HG03108 (cell line): Measurements from ENCODE around the gene SHF.

Source experiments
- ATAC-seq: cut with Tn5 transposase; IDR thresholded peaks from one replicate; pipeline ENCODE4 v1.9.1; 2021; ENCODE audit warnings: moderate library complexity; ENCODE audit not compliant: unreplicated experiment

SHF gene

GRCh38 chr15:45200001-45200798, 12.4 kb upstream of the SHF start:
- ATAC-seq, result peak; percentile 50

GRCh38 chr15:45199136-45199810, 11.5 kb upstream of the SHF start:
- ATAC-seq, result peak; percentile 19

DNA sequence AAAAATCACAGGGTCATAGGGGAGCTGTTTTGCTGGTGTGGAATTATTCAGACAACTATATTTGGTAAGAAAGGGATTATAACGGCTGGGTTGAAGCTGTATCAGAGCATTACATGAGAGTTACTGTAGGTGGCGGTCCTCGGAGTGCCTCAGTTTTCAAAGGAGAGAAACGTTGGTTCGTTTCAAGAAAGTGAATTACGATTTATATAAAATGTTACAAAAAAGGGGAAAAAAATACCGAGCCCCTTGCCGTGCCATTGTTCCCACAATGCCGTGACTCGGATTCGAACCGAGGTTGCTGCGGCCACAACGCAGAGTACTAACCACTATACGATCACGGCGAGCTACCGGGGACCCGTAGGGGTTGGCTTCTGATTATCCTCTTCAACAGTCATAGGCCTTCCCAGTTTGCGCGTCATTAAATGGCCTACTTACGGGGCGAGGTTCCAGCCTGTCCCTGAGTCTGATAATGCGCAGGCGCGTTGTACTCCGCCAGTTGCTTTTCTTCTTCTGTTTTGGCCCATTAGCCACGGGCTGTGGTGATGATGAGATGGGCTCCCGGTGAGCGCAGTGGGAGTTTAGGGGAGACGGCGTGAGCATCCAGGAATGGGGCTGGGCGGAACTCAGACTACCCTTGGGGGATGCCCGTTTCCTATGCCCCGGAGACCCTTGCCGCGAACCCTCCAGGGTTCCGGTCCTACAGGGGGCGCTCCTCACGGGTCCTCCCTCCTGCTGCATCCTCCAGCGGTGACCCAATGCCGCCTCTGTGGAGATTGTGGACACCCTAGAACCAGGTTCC, 10.8 kb upstream of the SHF start:
- ATAC-seq, result peak; percentile 45

- ATAC-seq, result no peak
Observed at GRCh38 chr15:45197512-45197911, 9.7 kb upstream of the SHF start.

DNA sequence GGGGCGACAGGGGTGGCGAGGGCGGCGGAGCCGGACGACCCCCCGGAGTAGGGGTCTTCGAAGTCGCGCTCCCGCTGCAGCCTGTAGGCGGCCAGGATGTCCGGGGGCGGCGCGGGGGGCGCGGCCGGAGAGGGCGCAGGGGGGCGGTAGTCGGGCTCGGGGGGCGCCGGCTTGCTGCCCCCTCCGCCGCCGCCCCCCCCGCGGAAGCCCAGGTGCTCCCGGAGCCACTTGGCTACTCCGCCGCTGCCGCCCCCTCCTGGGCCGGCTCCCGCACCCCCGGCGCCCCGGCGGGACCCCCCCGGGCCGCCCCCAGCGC, 230 bp downstream of the SHF start:
- no peak for ATAC-seq

- ATAC-seq, result no peak
Observed at GRCh38 chr15:45186771-45187577, 792 bp downstream of the SHF start.

GRCh38 chr15:45185903-45186770, 1.6 kb downstream of the SHF start:
- ATAC-seq, result no peak

DNA sequence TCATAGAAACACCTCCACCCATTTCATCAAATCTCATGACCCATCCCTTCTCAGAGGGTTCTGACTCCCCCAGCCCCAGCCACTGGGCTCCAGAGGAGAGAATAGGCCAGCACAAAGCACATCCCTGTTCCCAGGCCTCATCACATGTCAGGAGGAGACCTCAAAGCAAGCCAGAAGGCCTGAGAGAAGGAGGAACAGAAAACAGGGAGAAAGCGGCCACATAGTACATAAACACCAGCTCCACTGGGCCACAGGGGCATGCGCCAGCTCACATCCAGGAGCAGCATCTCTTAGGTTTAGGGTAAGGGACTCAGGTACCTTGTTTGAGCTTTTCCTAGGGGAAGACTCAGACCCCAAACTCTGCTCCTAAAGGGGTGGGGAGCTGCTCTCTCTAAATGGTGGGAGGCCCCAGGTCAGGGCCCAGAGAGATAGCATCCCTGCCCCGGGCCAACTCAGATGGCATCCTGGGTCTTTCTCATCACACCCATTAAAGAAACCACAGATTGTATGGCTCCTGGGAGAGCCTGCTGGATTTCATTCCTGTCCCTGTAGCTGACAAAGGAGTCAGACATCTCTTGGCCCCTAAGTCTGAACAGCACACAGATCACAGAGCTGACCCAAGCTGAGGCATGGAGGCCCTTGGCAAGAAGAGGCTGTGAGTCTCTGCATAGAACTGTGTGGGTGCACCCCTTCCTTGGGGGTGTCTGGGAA, 2.5 kb downstream of the SHF start:
- no peak for ATAC-seq

DNA sequence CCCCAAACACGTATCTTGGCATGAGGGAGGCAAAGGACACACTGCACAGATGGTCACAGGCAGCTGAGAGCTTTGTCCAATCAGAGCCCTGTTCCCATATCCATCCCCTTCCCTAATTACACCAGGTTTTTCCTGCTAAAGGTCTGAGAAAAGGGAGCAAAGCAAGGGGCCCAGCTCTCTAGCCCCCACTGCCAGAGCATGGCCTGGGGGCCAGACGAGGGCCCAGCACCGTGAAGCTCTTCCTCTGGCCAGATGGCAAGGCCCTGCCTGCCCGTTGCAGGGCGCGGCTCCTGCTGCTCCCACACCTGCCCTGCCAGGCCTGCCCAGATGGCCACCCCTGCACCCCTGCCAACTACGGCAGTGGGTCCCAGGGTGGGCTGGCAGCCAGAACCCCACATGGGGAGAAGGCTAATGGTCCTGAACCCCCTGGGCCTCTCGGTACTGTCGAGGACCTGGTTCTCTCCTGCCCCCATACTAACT, 3.2 kb downstream of the SHF start:
- no peak for ATAC-seq

DNA sequence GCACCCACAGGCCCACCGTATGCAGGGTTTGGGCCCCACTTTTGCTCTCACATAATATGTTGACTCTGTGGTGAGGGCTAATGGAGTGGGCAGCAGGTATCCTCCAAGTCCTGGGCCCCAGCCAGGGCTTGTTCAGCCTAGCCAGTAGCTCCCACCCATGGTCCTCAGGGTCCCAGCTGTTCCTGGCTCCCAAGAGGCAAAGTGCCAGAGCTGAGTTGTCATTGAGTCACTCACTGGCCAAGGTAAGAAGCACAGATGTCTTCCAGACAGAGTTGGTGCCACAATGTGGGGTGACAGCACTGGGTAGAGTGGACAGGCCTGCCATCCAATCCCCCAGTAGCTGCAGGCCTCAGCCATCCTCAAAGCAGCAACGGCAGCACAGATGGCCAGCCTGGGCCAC, 4.3 kb downstream of the SHF start:
- no peak for ATAC-seq

GRCh38 chr15:45182996-45183395, 4.8 kb downstream of the SHF start:
- ATAC-seq, result no peak

DNA sequence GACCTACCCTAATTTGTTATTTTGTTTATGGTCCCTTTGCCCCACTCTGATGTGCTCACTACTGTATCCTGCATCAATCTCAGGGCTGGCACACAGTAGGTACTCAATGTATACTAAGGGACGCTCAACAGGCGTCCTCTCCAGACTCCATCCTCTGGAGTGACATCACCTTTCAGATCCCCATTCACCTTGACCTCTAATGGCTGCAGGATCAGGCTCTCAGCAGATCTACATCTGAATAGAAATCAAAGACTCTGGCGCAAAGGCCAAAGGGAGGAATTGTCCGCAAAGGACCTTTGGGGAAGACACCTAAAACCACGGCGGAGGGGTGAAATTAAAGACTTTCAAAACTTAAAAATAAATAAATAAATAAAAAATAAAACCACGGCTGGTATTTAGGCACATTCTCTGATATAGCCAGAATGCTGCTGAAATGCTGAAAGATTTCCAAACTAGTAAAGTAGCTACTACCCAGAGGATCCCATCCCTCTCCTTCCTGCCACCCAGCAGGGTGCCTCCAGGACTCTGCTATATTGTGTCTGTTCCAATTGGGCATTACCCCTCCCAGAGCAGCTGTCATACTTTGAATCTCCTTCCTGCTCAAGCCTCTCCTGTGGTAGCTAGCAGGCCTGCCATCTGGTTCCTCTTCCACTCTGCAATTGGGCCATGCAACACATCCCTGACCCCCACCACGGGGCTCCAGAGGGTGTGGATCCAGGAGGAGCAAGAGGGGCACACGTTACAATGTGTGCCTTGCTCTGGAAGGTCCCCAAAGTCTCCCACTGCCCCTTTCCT, 6.1 kb downstream of the SHF start:
- no peak for ATAC-seq

DNA sequence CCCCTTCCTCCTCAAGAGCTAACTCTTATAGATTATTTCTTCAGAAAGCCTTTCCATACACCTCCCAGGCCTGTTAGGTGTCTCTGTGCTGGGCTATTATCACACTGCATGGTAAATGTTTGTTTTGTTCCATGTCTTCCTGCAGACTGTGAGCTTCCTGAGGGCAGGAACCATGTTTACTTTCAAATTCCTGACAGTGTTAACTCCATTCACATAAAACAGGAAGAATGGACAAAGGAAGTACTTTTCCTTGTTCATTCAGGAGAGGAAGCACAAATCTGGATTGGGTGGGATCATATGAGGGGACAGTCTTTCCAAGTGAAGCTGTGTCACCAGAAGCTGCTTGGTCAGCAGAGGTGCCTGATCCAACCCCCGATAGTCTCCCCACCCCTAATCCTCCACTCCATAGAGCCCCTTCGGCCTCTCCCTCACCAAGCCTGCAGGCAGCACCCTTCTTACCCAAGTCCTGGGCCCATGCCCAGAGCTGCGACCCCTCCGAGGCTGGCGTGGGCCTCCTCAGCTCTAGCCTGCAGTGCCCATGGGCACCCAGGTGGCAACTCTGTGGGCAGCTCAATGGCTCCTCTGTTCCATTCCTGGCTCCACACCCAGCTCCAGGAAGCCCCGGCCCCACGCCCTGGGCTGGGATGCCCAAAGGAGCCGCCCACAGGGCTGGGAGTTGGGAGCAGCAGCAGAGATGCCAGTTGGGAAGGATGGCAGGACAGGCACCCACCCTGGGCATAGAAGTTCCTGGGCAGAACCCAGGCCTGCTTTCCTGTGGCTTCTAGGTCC, 6.9 kb downstream of the SHF start:
- no peak for ATAC-seq

GRCh38 chr15:45180201-45180600, 7.6 kb downstream of the SHF start:
- ATAC-seq, result no peak

DNA sequence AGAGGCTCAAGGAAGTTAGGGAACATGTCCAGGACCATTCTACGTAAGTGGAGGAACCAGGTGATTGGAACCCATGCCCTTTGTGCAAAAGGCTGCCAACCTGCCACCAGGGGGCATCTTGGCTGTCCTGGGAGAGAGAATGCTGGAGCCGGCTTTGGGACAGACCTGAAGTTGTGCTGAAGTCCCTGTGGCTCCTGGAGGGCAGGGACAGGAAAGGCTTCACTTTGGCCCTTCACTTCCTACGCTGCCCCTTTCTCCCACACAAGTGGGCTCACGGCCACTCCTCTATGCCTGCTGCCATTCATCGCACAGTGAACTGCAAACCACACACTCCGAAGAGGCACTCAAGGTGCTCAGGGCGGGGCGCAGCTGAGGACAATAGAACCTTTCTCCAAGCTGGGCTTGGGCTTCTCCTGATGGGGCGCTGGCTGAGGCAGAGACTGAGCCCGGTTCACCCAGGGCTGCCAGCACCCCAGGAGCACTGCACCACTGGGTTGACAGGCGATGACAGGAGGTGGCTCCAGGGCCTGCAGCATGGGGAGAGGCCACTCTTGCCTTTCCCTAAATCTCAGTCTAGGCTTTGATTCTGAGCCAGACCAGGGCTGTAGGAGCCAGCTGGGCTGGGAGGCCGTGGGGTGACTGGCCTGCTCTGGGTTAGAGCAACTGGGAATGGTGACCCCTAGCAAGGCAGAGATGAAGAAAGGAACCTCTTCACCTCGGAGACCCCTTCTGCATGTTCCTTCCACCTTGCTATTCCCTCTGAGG, 8.4 kb downstream of the SHF start:
- ATAC-seq, result no peak

DNA sequence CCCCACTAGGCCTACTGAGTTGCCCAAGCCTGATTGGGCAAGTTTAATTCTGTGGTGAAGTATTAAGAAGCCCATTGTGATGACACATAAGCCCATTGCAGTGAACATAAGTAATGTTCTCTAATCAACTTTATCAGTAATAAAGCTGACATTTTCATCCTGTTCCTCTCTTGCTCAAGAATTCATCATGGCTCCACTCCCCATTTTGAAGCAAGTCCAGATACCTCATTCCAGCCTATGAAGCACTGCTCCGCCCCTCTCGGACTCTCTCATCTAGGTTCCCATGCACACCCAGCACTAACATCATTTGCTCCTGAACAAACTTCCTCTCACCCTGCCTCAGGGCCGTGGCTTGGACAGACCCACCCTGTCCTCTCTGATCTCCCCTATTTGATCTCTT, 10.5 kb downstream of the SHF start:
- ATAC-seq, result no peak

DNA sequence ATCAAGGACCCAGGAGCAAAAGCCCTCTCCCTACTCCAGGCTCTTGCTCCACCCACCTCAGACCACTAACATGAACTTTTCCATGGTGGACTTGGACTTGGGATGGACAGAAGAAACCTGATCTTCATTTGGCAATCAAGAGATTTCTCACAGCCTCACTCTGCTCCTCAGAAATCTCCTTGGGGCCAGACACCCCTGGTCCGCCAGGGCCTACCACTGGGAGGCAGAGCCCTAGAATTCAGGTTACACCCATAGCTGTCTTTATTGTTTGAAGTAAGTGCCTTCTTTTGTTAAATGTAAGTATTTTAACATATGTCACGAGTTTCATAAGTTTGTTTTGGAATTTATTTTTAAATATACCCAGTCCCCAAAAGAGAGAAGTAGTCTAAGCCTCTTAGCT, 13.2 kb downstream of the SHF start:
- no peak for ATAC-seq
